Dedifferentiated amniotic fluid mesenchymal stem cell (primary cell): Measurements from ENCODE around the gene ADAMTSL5.

Source experiments
- DNase-seq: peaks from one replicate; pipeline ENCODE4 v3.0.0-alpha.2; 2016; ENCODE audit errors: extremely low spot score

The ADAMTSL5 gene

DNA sequence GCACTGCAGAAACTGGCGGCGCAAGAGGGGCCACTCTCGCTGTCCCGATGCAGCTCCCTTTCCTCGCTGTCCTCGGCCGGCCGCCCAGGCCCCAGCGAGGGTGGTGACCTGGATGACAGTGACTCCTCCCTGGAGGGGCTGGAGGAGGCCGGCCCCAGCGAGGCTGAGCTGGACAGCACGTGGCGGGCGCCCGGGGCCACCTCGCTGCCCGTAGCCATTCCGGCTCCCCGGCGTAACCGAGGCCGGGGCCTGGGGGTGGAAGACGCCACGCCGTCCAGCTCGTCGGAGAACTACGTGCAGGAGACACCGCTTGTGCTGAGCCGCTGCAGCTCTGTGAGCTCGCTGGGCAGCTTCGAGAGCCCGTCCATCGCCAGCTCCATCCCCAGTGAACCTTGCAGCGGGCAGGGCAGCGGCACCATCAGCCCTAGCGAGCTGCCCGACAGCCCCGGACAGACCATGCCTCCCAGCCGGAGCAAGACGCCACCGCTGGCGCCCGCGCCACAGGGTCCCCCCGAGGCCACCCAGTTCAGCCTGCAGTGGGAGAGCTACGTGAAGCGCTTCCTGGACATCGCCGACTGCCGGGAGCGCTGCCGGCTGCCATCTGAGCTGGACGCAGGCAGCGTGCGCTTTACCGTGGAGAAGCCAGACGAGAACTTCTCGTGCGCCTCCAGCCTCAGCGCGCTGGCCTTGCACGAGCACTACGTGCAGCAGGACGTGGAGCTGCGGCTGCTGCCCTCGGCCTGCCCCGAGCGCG is 46.2 kb downstream of the ADAMTSL5 start:
- DNase-seq, result no peak

DNA sequence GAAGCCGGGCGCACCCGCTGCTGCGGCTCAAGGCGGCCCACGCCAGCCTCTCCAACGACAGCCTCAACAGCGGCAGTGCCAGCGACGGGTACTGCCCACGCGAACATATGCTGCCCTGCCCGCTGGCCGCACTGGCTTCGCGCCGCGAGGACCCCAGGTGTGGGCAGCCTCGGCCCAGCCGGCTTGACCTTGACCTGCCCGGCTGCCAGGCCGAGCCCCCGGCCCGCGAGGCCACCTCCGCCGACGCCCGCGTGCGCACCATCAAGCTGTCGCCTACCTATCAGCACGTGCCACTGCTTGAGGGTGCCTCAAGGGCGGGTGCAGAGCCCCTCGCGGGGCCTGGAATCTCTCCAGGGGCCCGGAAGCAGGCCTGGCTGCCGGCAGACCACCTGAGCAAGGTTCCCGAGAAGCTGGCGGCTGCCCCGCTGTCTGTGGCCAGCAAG is 46.8 kb downstream of the ADAMTSL5 start:
- DNase-seq, result no peak

DNA sequence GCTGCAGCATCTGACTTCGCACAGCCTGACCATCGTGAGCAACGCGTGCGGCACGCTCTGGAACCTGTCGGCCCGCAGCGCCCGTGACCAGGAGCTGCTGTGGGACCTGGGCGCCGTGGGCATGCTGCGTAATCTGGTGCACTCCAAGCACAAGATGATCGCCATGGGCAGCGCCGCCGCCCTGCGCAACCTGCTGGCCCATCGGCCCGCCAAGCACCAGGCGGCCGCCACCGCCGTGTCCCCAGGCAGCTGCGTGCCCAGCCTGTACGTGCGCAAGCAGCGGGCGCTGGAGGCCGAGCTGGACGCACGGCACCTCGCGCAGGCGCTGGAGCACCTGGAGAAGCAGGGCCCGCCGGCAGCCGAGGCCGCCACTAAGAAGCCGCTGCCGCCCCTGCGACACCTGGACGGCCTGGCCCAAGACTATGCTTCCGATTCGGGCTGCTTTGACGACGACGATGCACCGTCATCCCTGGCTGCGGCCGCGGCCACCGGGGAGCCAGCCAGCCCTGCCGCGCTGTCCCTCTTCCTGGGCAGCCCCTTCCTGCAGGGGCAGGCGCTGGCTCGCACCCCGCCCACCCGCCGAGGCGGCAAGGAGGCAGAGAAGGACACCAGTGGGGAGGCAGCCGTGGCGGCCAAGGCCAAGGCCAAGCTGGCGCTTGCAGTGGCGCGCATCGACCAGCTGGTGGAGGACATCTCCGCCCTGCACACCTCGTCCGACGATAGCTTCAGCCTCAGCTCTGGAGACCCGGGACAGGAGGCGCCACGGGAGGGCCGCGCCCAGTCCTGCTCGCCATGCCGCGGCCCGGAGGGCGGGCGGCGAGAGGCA is 47.4 kb downstream of the ADAMTSL5 start:
- DNase-seq, result no peak

DNA sequence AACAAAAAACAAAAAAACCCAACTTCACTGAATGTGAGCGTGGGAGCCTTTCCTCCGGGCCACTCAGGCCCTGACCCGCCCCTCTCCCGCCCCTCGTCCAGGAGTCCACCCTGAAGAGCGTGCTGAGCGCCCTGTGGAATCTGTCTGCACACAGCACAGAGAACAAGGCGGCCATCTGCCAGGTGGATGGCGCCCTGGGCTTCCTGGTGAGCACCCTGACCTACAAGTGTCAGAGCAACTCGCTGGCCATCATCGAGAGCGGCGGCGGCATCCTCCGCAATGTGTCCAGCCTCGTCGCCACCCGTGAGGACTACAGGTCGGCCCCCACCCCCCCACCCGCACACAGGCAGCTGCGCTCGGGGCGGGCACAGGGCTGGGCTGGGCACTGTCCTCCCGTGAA is 51.0 kb downstream of the ADAMTSL5 start:
- DNase-seq, result no peak

DNA sequence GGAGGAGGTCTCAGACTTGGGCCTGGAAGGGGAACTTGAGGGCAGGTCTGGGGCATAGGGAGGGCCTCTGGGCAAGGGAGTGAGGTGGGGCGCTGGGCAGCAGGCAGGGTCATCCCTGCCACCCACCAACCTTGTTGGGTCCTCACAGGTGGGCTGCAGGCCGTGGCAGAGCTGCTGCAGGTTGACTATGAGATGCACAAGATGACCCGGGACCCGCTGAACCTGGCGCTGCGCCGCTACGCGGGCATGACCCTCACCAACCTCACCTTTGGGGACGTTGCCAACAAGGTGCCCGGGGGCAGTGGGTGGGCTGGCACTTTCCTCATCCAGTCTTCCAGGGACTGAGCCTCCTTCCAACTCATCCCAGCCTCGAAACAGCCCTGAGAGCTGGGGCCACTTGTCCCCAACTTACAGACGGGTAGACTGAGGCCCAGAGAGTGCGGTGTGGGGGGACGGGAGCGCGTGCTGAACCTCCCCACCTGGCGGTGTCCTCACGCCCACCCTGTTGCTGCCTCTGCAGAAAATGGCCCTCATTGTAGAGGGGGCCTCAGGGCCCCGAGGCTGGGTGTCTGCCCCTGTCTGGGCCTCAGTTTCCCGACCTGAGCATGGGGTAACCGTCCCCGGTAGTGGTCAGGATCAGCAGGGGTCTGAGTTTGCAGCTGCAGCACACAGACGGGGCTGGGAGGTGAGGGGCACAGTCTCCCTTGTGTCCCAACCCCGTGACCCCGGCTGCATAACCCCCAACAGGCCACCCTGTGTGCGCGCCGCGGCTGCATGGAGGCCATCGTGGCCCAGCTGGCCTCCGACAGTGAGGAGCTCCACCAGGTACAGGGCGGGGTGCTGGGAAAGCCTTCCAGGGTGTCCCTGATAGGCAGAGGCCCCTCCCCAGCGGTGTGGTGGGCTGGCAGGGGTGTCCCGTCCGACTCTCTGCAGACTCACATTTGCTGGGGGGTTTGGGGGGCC is 52.5 kb downstream of the ADAMTSL5 start:
- DNase-seq, result no peak

DNA sequence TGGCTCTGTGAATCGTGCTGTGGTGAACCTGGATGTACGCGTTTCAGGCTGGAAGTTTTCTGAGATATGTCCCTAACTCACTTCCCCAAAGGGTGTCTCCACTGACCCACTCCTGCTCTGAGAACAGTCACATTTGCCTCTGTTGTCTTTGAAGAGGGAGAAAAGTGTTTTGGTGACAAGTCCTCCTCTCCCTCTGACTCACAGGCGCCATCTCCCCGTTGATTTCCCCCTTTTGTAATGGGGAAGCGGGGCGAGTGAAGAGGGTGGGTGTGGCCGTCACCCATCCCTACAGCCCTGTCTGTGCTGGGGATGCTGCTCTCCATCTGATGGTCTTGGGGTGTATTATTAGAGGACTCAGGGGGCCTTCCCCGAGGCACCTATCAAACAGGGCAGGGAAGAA is 53.3 kb downstream of the ADAMTSL5 start:
- DNase-seq, result no peak

DNA sequence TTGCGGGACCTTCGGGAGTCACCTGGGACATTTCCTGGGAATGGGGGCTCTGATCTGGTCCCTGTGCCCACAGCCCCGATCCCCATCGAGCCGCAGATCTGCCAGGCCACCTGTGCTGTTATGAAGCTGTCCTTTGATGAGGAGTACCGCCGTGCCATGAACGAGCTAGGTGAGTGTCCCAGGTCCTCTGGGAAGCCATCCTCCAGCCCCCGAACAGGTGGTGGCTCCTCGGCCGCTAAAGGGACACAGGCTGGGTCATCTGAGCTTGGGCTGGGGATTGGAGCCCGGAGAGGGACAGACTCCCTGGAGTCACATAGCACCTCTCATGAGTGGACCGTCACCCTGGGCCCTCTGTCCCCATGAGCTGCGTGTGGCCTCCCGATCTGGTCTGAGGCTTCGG is 54.9 kb downstream of the ADAMTSL5 start:
- DNase-seq, result no peak

DNA sequence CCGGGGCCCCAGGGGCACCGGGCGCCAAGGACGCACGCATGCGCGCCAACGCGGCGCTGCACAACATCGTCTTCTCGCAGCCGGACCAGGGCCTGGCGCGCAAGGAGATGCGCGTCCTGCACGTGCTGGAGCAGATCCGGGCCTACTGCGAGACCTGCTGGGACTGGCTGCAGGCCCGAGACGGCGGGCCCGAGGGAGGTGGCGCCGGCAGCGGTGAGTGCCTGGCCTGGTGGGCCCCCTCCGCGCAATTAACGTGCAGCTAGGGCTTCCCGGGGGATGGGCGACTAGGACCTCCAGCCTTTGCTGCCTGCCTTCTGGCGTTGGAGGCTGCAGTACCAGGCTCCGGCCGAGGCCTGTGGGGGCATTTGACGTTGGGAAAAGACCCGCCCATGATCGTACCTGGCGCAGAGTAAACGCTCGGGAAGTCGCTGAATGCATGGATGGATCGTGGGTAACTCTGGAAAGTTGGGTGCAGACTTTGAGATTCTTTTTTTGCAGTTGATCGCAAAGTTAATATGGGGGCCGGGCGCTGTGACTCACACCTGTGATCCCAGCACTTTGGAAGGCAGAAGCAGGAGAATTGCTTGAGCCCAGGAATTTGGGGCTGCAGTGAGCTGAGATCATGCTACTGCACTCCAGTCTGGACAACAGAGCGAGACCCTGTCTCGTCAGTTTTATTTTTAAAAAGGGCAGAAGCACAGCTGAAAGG is 55.6 kb downstream of the ADAMTSL5 start:
- no peak for DNase-seq

DNA sequence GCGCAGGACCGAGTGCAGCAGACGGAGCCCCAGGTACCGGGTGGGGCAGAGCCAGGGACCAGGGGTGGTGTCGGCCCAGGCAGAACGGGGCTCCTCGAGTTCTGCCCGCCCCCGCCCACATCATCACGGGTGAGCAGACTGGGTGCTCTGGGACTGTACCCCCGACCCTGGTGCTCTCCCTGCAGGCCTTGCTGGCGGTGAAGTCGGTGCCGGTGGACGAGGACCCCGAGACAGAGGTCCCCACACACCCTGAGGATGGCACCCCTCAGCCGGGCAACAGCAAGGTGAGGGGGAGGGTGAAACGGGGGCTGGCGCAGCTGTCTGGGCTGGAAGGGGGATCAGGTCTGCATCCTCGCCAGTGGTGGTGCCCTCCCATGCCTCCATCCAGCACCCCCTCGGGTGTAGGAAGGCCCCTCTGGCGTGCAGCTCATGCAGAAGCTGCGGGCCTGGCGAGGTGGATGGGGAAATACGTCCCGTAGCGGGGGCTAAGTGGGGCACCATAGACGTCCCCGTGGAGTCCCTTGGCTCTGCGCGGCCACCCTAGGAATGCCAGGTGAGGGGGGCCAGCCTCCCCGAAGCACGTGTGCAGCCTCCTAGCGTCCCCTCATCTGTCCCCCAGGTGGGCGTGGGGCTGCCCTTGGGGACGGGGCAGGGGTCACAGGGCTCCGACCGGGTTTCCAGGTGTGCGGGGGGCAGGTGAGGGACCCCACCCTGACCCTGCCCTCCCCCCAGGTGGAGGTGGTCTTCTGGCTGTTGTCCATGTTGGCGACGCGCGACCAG is 56.5 kb downstream of the ADAMTSL5 start:
- no peak for DNase-seq

DNA sequence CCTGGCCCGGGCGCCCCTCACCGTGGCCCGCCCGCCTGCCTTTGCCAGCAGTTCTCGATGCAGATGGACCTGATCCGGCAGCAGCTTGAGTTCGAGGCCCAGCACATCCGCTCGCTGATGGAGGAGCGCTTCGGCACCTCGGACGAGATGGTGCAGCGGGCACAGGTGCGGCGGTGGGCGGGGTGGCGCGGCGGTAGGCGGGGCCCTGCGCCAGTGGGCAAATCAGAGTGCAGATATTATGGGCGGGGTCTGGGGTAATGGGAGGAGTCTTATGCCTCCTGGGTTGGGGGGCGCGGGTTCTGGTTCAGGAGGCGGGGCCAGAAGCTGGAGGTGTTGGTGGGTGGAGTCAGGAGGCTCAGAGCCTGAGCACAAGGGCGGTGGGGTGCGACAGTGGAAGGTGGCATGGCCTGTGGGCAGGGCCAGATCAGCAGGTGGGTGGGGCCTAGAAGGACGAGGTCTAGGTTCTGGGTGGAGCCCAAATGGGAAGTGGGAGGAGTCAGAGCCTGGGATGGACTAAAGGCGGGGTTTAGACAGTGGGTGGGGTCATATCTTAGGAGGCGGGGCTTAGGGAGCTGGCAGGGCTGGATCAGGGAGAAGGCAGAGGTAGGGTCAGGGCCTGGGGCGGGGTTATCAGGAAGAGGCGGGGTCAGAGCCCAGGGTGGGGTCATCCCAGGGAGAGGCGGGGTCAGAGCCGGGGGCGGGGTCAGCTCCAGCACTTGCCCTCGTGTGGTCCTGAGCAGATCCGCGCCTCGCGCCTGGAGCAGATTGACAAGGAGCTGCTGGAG is 57.3 kb downstream of the ADAMTSL5 start:
- no peak for DNase-seq
